ENCODE data around the gene TLL1. TPM values are rescaled to one million over a fixed set of nuclear protein-coding genes. Genes with fewer than 3 reads are reported as not detected.

Gene TLL1
- total and polyA plus RNA-seq, 2 of the 13 experiments (the other 11 are each of a cell fraction or from before 2014, with no cell fraction given): not detected

DNA sequence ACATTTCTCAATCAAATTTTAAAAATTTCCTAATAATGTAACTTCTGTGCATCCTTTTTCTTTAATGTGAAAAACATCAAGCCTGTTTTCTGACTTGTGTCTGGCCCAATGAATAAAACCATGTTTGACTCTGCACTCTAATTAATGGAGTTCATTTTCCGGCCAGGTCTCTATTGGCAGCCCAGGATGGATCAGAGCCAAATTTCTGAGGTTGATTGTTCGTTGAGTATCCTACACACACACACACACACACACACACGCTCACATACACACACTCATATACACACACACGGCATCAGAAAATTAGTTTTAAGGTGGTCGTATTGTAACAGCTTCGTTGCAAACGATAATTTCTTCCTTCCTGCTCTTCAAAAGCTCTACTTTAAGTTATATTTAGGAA lies 28.9 kb upstream of the TLL1 start:
- FAIRE-seq: no peak

More for the DNA sequence above, 28.9 kb upstream of the TLL1 start:
- DNase-seq (ENCODE audit: low spot score) (no peak), ATAC-seq (no peak)
- Histone ChIP-seq H3K27me3 (ENCODE audit: control insufficient read depth in 1 of 2, insufficient read depth in 2 of 2, low read length in 2 of 2) (no peaks in the 10 kb centered on the region; a peak in 1 of 5 replicates), H3K9ac (ENCODE audit: insufficient read depth, low read depth, low read length) (no peak overlapping the region), H3K4me1 (ENCODE audit: insufficient read depth, low read length) (no peaks in the 10 kb centered on the region), H3K4me2 (ENCODE audit: low read depth, low read length) (no peak overlapping the region), H2AFZ (ENCODE audit: low read length) (no peak overlapping the region), H3K9me3 (ENCODE audit: low read length) (no peaks in the 10 kb centered on the region), H4K20me1 (ENCODE audit: insufficient read depth, low read length) (no peaks in the 10 kb centered on the region), H3K4me3 (replicated peaks in 1 of 3; ENCODE audit: insufficient read depth in 1 of 3, low read depth in 2 of 3, low read length in 3 of 3) (no peak overlapping the region), H3K36me3 (replicated peaks in 1 of 2; ENCODE audit: control insufficient read depth in 1 of 2, insufficient read depth in 2 of 2, low read length in 2 of 2) (no peaks in the 10 kb centered on the region), H3K79me2 (ENCODE audit: insufficient read depth, low read length) (no peaks in the 10 kb centered on the region), H3K27ac (ENCODE audit: extremely low read length, insufficient read depth, low read length) (no peak overlapping the region)
- ChIA-PET CTCF (ENCODE audit: low intra/inter-chr PET ratio, low total read pairs) (no interaction called here), POLR2A (no interaction called here)
- 26% methylated on average over 7 of the region's 7 CpGs for WGBS (ENCODE audit: low lambda C conversion rate)
- no TSS peak for BruUV-seq (replicated peaks)
- in situ Hi-C loops (cut with HindIII; ENCODE audit: extremely low pct_ligation_motif_present, low pct_unique_long_range_greater_than_20kb) (no loop called here), intact Hi-C loops (cut with micrococcal nuclease; ENCODE audit: unreplicated experiment) (no loop called here)
- no peak for TF ChIP-seq ISX (CRISPR knock-in tag; conservative IDR thresholded peaks at IDR 0.05)
- no peak for TF ChIP-seq PPARG (CRISPR knock-in tag; conservative IDR thresholded peaks at IDR 0.05)
- TF ChIP-seq, protein P1, sequence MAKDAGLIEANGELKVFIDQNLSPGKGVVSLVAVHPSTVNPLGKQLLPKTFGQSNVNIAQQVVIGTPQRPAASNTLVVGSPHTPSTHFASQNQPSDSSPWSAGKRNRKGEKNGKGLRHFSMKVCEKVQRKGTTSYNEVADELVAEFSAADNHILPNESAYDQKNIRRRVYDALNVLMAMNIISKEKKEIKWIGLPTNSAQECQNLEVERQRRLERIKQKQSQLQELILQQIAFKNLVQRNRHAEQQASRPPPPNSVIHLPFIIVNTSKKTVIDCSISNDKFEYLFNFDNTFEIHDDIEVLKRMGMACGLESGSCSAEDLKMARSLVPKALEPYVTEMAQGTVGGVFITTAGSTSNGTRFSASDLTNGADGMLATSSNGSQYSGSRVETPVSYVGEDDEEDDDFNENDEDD (CRISPR knock-in tag; IDR thresholded peaks at IDR 0.05; ENCODE audit: borderline replicate concordance): no peak
- no peak for TF ChIP-seq NCOA2 (CRISPR knock-in tag; IDR thresholded peaks at IDR 0.05)
- TF ChIP-seq CHD2 (IDR thresholded peaks at IDR 0.05; ENCODE audit: low read depth, low read length): no peak
- no peak for TF ChIP-seq FOXA1 (IDR thresholded peaks at IDR 0.05)
- no peak for TF ChIP-seq FOXA1 (CRISPR knock-in tag; IDR thresholded peaks at IDR 0.05)
- TF ChIP-seq ZNF251 (CRISPR knock-in tag; IDR thresholded peaks at IDR 0.05): no peak
- TF ChIP-seq, protein P2, sequence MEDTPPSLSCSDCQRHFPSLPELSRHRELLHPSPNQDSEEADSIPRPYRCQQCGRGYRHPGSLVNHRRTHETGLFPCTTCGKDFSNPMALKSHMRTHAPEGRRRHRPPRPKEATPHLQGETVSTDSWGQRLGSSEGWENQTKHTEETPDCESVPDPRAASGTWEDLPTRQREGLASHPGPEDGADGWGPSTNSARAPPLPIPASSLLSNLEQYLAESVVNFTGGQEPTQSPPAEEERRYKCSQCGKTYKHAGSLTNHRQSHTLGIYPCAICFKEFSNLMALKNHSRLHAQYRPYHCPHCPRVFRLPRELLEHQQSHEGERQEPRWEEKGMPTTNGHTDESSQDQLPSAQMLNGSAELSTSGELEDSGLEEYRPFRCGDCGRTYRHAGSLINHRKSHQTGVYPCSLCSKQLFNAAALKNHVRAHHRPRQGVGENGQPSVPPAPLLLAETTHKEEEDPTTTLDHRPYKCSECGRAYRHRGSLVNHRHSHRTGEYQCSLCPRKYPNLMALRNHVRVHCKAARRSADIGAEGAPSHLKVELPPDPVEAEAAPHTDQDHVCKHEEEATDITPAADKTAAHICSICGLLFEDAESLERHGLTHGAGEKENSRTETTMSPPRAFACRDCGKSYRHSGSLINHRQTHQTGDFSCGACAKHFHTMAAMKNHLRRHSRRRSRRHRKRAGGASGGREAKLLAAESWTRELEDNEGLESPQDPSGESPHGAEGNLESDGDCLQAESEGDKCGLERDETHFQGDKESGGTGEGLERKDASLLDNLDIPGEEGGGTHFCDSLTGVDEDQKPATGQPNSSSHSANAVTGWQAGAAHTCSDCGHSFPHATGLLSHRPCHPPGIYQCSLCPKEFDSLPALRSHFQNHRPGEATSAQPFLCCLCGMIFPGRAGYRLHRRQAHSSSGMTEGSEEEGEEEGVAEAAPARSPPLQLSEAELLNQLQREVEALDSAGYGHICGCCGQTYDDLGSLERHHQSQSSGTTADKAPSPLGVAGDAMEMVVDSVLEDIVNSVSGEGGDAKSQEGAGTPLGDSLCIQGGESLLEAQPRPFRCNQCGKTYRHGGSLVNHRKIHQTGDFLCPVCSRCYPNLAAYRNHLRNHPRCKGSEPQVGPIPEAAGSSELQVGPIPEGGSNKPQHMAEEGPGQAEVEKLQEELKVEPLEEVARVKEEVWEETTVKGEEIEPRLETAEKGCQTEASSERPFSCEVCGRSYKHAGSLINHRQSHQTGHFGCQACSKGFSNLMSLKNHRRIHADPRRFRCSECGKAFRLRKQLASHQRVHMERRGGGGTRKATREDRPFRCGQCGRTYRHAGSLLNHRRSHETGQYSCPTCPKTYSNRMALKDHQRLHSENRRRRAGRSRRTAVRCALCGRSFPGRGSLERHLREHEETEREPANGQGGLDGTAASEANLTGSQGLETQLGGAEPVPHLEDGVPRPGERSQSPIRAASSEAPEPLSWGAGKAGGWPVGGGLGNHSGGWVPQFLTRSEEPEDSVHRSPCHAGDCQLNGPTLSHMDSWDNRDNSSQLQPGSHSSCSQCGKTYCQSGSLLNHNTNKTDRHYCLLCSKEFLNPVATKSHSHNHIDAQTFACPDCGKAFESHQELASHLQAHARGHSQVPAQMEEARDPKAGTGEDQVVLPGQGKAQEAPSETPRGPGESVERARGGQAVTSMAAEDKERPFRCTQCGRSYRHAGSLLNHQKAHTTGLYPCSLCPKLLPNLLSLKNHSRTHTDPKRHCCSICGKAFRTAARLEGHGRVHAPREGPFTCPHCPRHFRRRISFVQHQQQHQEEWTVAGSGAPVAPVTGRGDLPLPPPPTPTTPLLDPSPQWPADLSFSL (CRISPR knock-in tag; IDR thresholded peaks at IDR 0.05): no peak
- TF ChIP-seq XBP1 (CRISPR knock-in tag; IDR thresholded peaks at IDR 0.05): no peak
- no peak for TF ChIP-seq ZNF780A (CRISPR knock-in tag; IDR thresholded peaks at IDR 0.05)
- TF ChIP-seq ZNF160 (CRISPR knock-in tag; IDR thresholded peaks at IDR 0.05): no peak

All from HepG2 (cell line).